ENCODE data around the gene SPTBN1.

The SPTBN1 gene

GRCh38 chr2:54664238-54664786, 208.2 kb downstream of the SPTBN1 start:
- no peak for FAIRE-seq

- no peak for FAIRE-seq
Measured at GRCh38 chr2:54665436-54665856, 209.3 kb downstream of the SPTBN1 start.

- no peak for FAIRE-seq
Measured at GRCh38 chr2:54666131-54666633, 210.1 kb downstream of the SPTBN1 start.

- FAIRE-seq: no peak
Measured at GRCh38 chr2:54666634-54667265, 210.6 kb downstream of the SPTBN1 start.

GRCh38 chr2:54667266-54667639, 211.1 kb downstream of the SPTBN1 start:
- no peak for FAIRE-seq

DNA sequence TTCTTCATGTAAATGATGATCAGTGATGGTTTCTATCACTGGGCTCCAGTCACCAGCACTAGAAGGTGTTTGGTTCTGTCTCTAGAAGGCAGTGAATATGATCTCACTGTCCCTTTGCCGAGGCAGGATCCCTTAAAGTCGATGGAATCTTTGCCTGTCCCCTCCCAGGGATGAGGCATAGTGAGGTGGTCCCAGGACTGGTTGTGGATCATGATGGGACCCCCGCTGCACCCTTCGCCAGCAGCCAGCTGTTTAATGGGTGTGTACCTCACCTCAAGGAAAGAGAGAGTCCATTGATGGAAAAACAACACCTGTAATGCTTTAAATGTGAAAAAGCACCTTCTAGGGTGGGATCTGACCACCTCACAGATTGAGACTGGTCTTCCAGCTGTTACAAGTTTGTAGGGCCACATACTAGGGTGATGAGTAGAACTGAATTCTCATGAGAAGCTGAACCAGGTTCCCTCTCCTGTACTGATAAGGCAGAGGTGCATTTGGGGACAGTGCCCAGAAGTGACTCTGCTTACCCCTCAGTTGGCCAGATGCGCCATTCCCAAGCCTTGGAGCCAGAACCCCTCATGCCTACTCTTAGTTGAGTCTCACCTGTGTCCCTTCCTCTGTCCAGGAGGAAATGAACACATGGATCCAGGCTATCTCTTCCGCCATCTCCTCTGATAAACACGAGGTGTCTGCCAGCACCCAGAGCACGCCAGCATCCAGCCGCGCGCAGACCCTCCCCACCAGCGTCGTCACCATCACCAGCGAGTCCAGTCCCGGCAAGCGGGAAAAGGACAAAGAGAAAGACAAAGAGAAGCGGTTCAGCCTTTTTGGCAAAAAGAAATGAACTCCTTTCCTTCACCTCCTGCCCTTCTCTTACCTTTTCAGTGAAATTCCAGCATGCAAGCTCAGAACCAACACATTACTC, 211.9 kb downstream of the SPTBN1 start:
- no peak for FAIRE-seq

GRCh38 chr2:54668711-54669110, 212.6 kb downstream of the SPTBN1 start:
- FAIRE-seq: no peak

DNA sequence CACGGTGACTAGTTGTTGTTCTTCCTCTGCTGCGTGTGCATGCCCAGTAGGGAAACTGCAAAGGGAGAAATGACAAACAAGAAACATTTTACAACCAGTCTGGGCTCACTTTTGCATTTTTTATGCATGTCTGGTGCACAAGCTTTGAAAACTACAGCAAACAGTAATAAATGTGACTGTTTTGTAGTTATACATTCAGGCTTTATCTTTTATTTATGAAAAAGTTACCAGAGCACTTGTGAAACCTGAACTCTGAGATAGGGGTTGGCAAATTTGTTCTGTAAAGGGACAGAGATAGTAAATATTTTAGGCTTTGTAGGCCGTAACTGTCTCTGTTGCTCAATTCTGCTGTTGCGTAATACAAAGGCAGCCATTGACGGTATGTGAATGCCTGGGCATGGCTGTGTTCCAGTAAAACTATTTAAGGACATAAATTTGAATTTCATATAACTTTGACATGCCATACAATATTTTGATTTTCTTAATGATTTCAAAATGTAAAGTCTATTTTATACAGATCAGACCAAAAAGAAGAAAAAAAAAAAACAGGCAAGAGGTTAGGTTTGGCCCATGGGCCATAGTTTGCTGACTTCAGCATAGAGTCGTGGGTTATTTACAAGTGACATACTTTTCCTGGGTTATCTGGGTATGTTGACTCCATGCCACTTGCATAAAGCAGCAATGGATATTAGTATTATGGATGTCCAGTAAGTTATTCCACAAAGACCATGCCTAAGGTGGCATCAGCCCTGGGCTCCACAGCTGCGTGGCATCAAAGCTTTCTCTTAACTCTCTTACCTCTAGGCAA, 213.8 kb downstream of the SPTBN1 start:
- FAIRE-seq: no peak

DNA sequence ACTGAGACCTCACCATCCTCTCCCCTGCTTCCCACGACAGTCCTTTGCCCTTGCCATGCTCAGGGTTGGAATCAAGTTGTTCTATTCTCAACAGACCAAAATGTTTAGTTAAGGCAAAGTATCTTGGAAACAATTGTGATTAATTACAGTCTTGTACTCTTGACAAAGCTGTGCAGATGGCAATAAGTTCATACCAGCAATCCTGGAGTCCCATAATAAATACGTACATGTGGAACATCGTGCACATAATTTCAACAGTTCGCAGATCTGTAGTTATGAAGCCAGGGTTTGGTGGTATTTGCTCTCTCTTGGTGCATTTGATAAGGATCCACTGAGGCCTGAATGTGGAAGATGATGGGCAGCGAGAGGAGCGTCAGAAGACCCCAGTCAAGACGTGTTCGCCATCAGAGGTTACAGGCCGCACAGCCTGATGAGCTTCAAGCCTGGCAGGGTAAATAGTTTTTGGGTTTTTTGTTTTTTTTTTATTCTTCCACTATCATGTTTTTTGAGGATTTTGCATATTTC, 214.4 kb downstream of the SPTBN1 start:
- no peak for FAIRE-seq

DNA sequence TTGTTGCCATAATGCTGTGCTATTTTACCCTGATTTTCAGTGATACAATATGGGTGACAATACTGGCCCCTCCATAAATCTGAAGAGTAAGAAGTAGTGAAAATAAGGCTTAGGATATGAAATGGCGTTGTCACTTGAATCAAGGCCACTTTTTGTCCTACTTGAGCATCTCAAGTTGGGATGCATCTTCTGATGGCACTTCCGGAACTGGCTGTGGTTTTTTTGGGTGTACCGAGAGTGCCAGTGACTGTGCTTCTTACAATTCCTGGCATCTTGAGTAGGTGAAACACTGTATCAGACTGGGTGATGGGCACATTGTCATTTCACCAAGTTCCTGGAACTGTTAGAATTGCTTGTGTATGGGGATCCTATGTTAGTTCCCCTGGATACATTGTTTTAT, 214.9 kb downstream of the SPTBN1 start:
- no peak for FAIRE-seq

- FAIRE-seq: no peak
Measured at GRCh38 chr2:54671875-54672589, 215.9 kb downstream of the SPTBN1 start.

GRCh38 chr2:54672590-54673456, 216.7 kb downstream of the SPTBN1 start:
- no peak for FAIRE-seq

DNA sequence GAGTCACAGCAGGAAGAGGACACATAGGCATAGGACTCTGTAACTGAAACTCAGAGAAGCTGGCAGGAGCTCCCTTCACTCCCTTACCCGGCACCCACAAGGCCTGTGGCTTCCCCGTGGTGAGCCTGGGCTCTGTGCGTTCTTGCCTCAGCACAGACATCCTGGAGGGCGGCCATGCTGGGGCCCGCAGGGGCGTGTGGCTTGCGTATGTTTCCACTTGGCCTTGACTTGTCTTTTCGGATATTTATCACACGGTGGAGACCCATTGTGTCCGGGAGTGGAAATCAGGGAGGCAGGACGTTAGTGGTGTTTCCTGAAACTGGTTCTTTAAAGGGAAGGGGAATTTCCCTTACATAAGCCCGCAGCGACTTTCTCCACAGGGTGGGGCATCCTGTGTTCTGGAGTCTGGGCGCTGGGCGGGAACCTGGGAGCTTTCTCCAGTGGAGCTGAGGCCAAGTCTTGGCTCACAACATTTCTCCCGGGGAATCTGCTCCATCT, 217.4 kb downstream of the SPTBN1 start:
- no peak for FAIRE-seq

DNA sequence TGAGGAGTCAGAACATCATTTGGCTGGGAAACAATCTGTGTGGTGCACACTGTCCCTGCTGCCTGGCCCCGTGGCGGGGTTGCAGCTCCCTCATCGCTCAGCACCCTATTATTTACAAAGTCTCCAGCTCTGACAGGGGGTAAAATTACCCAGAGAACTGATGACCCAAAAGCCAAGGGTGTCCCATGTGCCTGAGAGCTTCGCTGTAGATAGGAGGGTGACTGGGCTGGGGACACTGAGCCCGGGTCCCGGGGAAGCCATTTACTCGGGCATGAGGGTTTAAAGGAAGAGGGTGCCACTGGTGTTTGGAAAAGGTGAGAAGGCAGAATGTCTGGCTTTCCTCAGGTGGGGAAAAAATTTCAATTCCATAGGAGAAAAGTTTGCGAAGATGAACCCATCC, 219.2 kb downstream of the SPTBN1 start:
- no peak for FAIRE-seq

GRCh38 chr2:54675738-54676137, 219.6 kb downstream of the SPTBN1 start:
- no peak for FAIRE-seq

GRCh38 chr2:54676656-54677055, 220.5 kb downstream of the SPTBN1 start:
- FAIRE-seq: no peak

- no peak for FAIRE-seq
Measured at GRCh38 chr2:54677476-54678265, 221.5 kb downstream of the SPTBN1 start.

- no peak for FAIRE-seq
Measured at GRCh38 chr2:54678719-54679118, 222.6 kb downstream of the SPTBN1 start.

GRCh38 chr2:54680397-54681041, 224.4 kb downstream of the SPTBN1 start:
- FAIRE-seq: no peak
